Measurements from ENCODE around the gene RAET1E. TPM values are rescaled to one million over a fixed set of nuclear protein-coding genes. Genes with fewer than 3 reads are reported as not detected.
A peak's percentile ranks its signal among the peaks of the same experiment; 100 is the strongest.

RAET1E gene
- total and polyA plus RNA-seq, 9 of the 15 experiments (the other 6 are each of a cell fraction or from before 2014, with no cell fraction given) = not detected

DNA sequence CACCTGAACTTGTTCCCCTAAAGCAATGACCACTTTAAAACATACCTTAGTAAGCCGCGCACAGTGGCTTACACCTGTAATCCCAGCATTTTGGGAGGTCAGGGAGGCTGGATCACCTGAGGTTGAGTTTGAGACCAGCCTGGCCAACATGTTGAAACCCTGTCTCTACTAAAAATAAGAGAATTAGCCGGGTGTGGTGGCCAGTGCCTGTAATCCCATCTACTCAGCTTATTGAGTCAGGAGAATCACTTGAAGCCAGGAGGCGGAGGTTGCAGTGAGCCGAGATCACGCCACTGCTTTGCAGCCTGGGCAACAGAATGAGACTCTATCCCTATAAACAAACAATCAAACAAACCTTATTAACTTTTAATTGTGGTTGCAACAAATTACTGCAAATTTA is 1.6 kb upstream of the RAET1E start (continued):
- TF ChIP-seq, protein P1, sequence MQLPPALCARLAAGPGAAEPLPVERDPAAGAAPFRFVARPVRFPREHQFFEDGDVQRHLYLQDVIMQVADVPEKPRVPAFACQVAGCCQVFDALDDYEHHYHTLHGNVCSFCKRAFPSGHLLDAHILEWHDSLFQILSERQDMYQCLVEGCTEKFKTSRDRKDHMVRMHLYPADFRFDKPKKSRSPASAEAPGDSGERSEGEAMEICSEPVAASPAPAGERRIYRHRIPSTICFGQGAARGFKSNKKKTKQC (CRISPR knock-in tag; IDR thresholded peaks at IDR 0.05) = no peak
- TF ChIP-seq ZNF717 (CRISPR knock-in tag; IDR thresholded peaks at IDR 0.05) (no peak), NR1H2 (CRISPR knock-in tag; IDR thresholded peaks at IDR 0.05) (no peak)

DNA sequence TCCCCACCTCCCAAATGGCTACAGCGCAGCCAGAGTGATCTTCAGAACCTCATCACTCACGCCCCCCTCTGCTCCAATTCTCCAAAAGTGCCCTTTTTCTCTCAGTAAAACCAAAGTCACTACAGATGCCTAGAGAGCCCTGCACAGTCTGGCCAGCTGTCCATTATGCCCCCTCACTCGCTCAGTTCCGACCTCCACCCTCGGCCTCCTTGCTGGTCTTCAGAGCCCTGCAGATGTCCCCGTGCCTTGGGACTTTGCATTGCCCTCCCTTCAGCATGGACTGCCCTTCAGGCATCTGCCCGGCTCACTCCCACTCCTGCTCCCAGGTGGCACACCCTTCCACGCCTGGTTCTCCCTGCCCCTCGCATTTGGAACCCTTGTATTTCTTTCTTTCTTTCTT is 1.1 kb upstream of the RAET1E start:
- H3K9ac ChIP-seq (ENCODE audit: insufficient read depth in 1 of 2, low read depth in 2 of 2, low read length in 2 of 2) = no peak overlapping the region
- H3K4me2 ChIP-seq (ENCODE audit: insufficient read depth, low read length) = no peak overlapping the region
- H3K4me3 ChIP-seq = no peak overlapping the region
- TF ChIP-seq KDM4B (IDR thresholded peaks at IDR 0.05; ENCODE audit: borderline replicate concordance in 2 of 2, low read depth in 1 of 2) = no peak
- TF ChIP-seq STAG1 (CRISPR knock-in tag; IDR thresholded peaks at IDR 0.05; ENCODE audit: borderline replicate concordance) = peak; percentile 20; the same call in 1 of the 2 replicates
- POLR2A ChIA-PET = interaction anchor here (0.6 to 1.2 kb wide), 3 partner anchors 12 to 63 kb away, joined by 3 to 6 read pairs (median 3); no protein-coding TSS in a partner anchor
- ATAC-seq = no peak
- no TSS peak for BruUV-seq (replicated peaks)
- in situ Hi-C loops (cut with MboI) (no loop called here), intact Hi-C loops (cut with micrococcal nuclease) (loop anchor here (1.0 kb wide), 1 partner anchor 59 kb away; no protein-coding TSS in a partner anchor)
- no peaks in the 10 kb centered on the region for H4K20me1 ChIP-seq (replicated peaks; ENCODE audit: control insufficient read depth, insufficient read depth, low read length)
- H3K36me3 ChIP-seq (ENCODE audit: control insufficient read depth, insufficient read depth, low read length) = no peaks in the 10 kb centered on the region
- DNase-seq (ENCODE audit: extremely low read depth in 1 of 4, low spot score in 3 of 4) = no peak
- no peaks in the 10 kb centered on the region for H3K4me1 ChIP-seq (replicated peaks in 1 of 2; ENCODE audit: control insufficient read depth in 2 of 2, insufficient read depth in 2 of 2, low read length in 2 of 2)
- WGBS (ENCODE audit: insufficient coverage, low coverage, missing lambda C conversion rate) = 6% methylated on average over 9 of the region's 9 CpGs
- H3K27me3 ChIP-seq (ENCODE audit: control insufficient read depth in 2 of 2, insufficient read depth in 2 of 2, low read length in 2 of 2) = peaks cover 43 to 76% of the 10 kb centered on the region in 2 experiments
- CTCF ChIA-PET (ENCODE audit: low intra/inter-chr PET ratio) = interaction anchor here (1.0 to 1.4 kb wide), 4 partner anchors 55 to 65 kb away, joined by 3 to 4 read pairs (median 4); no protein-coding TSS in a partner anchor
- FAIRE-seq = no peak
- H3K9me3 ChIP-seq (replicated peaks; ENCODE audit: control insufficient read depth, insufficient read depth, low read depth, low read length) = no peaks in the 10 kb centered on the region
- no peaks in the 10 kb centered on the region for H3K9me1 ChIP-seq (ENCODE audit: control insufficient read depth, insufficient read depth, low read length)
- no peaks in the 10 kb centered on the region for H3K79me2 ChIP-seq (ENCODE audit: control insufficient read depth, insufficient read depth, low read length)
- no peak overlapping the region for H2AFZ ChIP-seq (ENCODE audit: low read depth, low read length)
- no peak overlapping the region for H3K27ac ChIP-seq (ENCODE audit: extremely low read depth, low read depth, low read length)

All from K562 (cell line).